HEK293 (cell line): ENCODE measurements around the gene USF3.
A peak's percentile ranks its signal among the peaks of the same experiment; 100 is the strongest.

ENCODE experiments used
- EGR2 ChIP-seq: fragments of 450-650 bp; formaldehyde crosslinking; IDR thresholded peaks from 2 replicates; pipeline ENCODE4 v1.5.1; 2016; ENCODE audit warnings: low read depth, missing biosample characterization, missing genetic modification characterization
- KLF1 ChIP-seq: fragments of 450-650 bp; formaldehyde crosslinking; IDR thresholded peaks from 2 replicates; pipeline ENCODE4 v1.5.1; 2016; ENCODE audit warnings: missing biosample characterization, missing genetic modification characterization
- KLF8 ChIP-seq: fragments of 450-650 bp; formaldehyde crosslinking; IDR thresholded peaks from 2 replicates; pipeline ENCODE4 v1.5.1; 2016; ENCODE audit warnings: missing biosample characterization, missing genetic modification characterization
- KLF9 ChIP-seq: fragments of 450-650 bp; formaldehyde crosslinking; IDR thresholded peaks from 2 replicates; pipeline ENCODE4 v1.5.1; 2016; ENCODE audit warnings: missing biosample characterization, missing genetic modification characterization, low read depth
- PRDM2 ChIP-seq: fragments of 450-650 bp; formaldehyde crosslinking; IDR thresholded peaks from 2 replicates; pipeline ENCODE4 v1.5.1; 2016; ENCODE audit warnings: missing biosample characterization, missing genetic modification characterization, borderline replicate concordance
- PRDM4 ChIP-seq: fragments of 450-650 bp; formaldehyde crosslinking; IDR thresholded peaks from 2 replicates; pipeline ENCODE4 v1.5.1; 2017; ENCODE audit warnings: missing biosample characterization, missing genetic modification characterization
- SP2 ChIP-seq: fragments of 450-650 bp; formaldehyde crosslinking; IDR thresholded peaks from 2 replicates; pipeline ENCODE4 v1.5.1; 2016; ENCODE audit warnings: missing biosample characterization, missing genetic modification characterization
- ZBTB20 ChIP-seq: fragments of 450-650 bp; formaldehyde crosslinking; IDR thresholded peaks from 2 replicates; pipeline ENCODE4 v1.5.1; 2016; ENCODE audit warnings: missing biosample characterization, missing genetic modification characterization
- ZFP69B ChIP-seq: fragments of 450-650 bp; formaldehyde crosslinking; IDR thresholded peaks from 2 replicates; pipeline ENCODE4 v1.5.1; 2016; ENCODE audit warnings: missing biosample characterization, missing genetic modification characterization
- ZNF132 ChIP-seq: fragments of 450-650 bp; formaldehyde crosslinking; IDR thresholded peaks from 2 replicates; pipeline ENCODE4 v1.5.1; 2017; ENCODE audit warnings: missing biosample characterization, missing genetic modification characterization, borderline replicate concordance
- ZNF174 ChIP-seq: fragments of 450-650 bp; formaldehyde crosslinking; IDR thresholded peaks from 2 replicates; pipeline ENCODE4 v1.5.0; 2017; ENCODE audit warnings: missing biosample characterization, mild to moderate bottlenecking, missing genetic modification characterization
- ZNF175 ChIP-seq: fragments of 450-650 bp; formaldehyde crosslinking; IDR thresholded peaks from 2 replicates; pipeline ENCODE4 v1.5.1; 2016; ENCODE audit warnings: missing biosample characterization, missing genetic modification characterization
- ZNF280C ChIP-seq: fragments of 450-650 bp; formaldehyde crosslinking; IDR thresholded peaks from 2 replicates; pipeline ENCODE4 v1.5.1; 2016; ENCODE audit warnings: missing biosample characterization, missing genetic modification characterization
- ZNF324 ChIP-seq: fragments of 450-650 bp; formaldehyde crosslinking; IDR thresholded peaks from 2 replicates; pipeline ENCODE4 v1.5.1; 2016; ENCODE audit warnings: missing biosample characterization, missing genetic modification characterization
- ZNF341 ChIP-seq: fragments of 450-650 bp; formaldehyde crosslinking; IDR thresholded peaks from 2 replicates; pipeline ENCODE4; 2016; ENCODE audit warnings: low read depth, missing biosample characterization, missing genetic modification characterization
- ZNF366 ChIP-seq: fragments of 450-650 bp; formaldehyde crosslinking; conservative IDR thresholded peaks from 2 replicates; pipeline ENCODE4 v1.5.1; 2016; ENCODE audit warnings: missing biosample characterization, missing genetic modification characterization
- ZNF398 ChIP-seq: fragments of 450-650 bp; formaldehyde crosslinking; IDR thresholded peaks from 2 replicates; pipeline ENCODE4 v1.5.1; 2017; ENCODE audit warnings: missing biosample characterization, missing genetic modification characterization
- ZNF416 ChIP-seq: fragments of 450-650 bp; formaldehyde crosslinking; IDR thresholded peaks from 2 replicates; pipeline ENCODE4 v1.5.1; 2016; ENCODE audit warnings: missing biosample characterization, missing genetic modification characterization
- ZNF423 ChIP-seq: fragments of 450-650 bp; formaldehyde crosslinking; IDR thresholded peaks from 2 replicates; pipeline ENCODE4 v1.5.1; 2016; ENCODE audit warnings: missing biosample characterization, missing genetic modification characterization
- ZNF433 ChIP-seq: fragments of 450-650 bp; formaldehyde crosslinking; IDR thresholded peaks from 2 replicates; pipeline ENCODE4 v1.5.1; 2016; ENCODE audit warnings: missing biosample characterization, missing genetic modification characterization, low read depth
- ZNF501 ChIP-seq: fragments of 450-650 bp; formaldehyde crosslinking; IDR thresholded peaks from 2 replicates; pipeline ENCODE4 v1.5.1; 2016; ENCODE audit warnings: missing biosample characterization, missing genetic modification characterization
- ZNF621 ChIP-seq: fragments of 450-650 bp; formaldehyde crosslinking; IDR thresholded peaks from 2 replicates; pipeline ENCODE4 v1.5.1; 2017; ENCODE audit warnings: missing biosample characterization, missing genetic modification characterization
- ZNF654 ChIP-seq: fragments of 450-650 bp; formaldehyde crosslinking; IDR thresholded peaks from 2 replicates; pipeline ENCODE4 v1.5.1; 2016; ENCODE audit warnings: low read depth, missing biosample characterization, missing genetic modification characterization
- ZNF670 ChIP-seq: fragments of 450-650 bp; formaldehyde crosslinking; IDR thresholded peaks from 2 replicates; pipeline ENCODE4 v1.5.1; 2016; ENCODE audit warnings: missing biosample characterization, missing genetic modification characterization, low read depth
- ZNF692 ChIP-seq: fragments of 450-650 bp; formaldehyde crosslinking; IDR thresholded peaks from 2 replicates; pipeline ENCODE4 v1.5.1; 2016; ENCODE audit warnings: missing biosample characterization, missing genetic modification characterization
- ZNF76 ChIP-seq: fragments of 450-650 bp; formaldehyde crosslinking; IDR thresholded peaks from 2 replicates; pipeline ENCODE4; 2016; ENCODE audit warnings: low read depth, missing biosample characterization, missing genetic modification characterization, borderline replicate concordance

Gene USF3

GRCh38 chr3:113696658-113697499, 437 bp upstream of the USF3 start (continued):
- TF ChIP-seq ZNF433 (tag by site-specific recombination) = no peak
- no peak for TF ChIP-seq ZNF175 (tag by site-specific recombination)
- TF ChIP-seq ZNF398 (tag by site-specific recombination) = no peak
- peak; percentile 24; the same call in 1 of the 2 replicates for TF ChIP-seq ZNF76 (tag by site-specific recombination)
- TF ChIP-seq ZNF416 (tag by site-specific recombination) = no peak
- TF ChIP-seq ZNF280C (tag by site-specific recombination) = no peak
- no peak for TF ChIP-seq ZNF174
- no peak for TF ChIP-seq ZNF621 (tag by site-specific recombination)
- peak; percentile 97 for TF ChIP-seq SP2 (tag by site-specific recombination)
- peak; percentile 90 for TF ChIP-seq ZFP69B
- peak; percentile 65 for TF ChIP-seq KLF9 (tag by site-specific recombination)
- TF ChIP-seq ZNF132 (tag by site-specific recombination) = no peak
- TF ChIP-seq KLF8 (tag by site-specific recombination) = peak; percentile 97
- TF ChIP-seq EGR2 (tag by site-specific recombination) = peak; percentile 54; the same call in 1 of the 2 replicates
- TF ChIP-seq ZNF423 (tag by site-specific recombination) = no peak
- no peak for TF ChIP-seq ZNF501
- TF ChIP-seq ZNF341 (tag by site-specific recombination) = peak; percentile 54; the same call in 1 of the 2 replicates
- TF ChIP-seq ZNF670 (tag by site-specific recombination) = no peak
- TF ChIP-seq PRDM2 (tag by site-specific recombination) = no peak
- TF ChIP-seq ZBTB20 = 0 out of 2 replicates have a peak, but pooled peaks have one; percentile 27
- peak; percentile 42; the same call in 1 of the 2 replicates for TF ChIP-seq KLF1 (tag by site-specific recombination)
- TF ChIP-seq ZNF324 (tag by site-specific recombination) = no peak
- TF ChIP-seq ZNF366 = no peak; the same call in 1 of the 2 replicates
- TF ChIP-seq ZNF692 = peak; percentile 92
- no peak for TF ChIP-seq ZNF654 (tag by site-specific recombination)
- no peak for TF ChIP-seq PRDM4 (tag by site-specific recombination)
